ENCODE measurements around the gene ABHD15. TPM values are rescaled to one million over a fixed set of nuclear protein-coding genes. Genes with fewer than 3 reads are reported as not detected.

The ABHD15 gene
- total and polyA plus RNA-seq, 2 donors (not counting 3 experiments of a cell fraction or from before 2014, with no cell fraction given), result 3.8 to 5.6 TPM

- Histone ChIP-seq H2AFZ (ENCODE audit: low read depth, low read length) (no peak overlapping the region), H3K9ac (replicated peaks; ENCODE audit: extremely low read depth, insufficient read depth, low read length) (no peak overlapping the region), H3K4me3 (replicated peaks in 1 of 3; ENCODE audit: insufficient read depth in 1 of 3, low read depth in 1 of 3, low read length in 3 of 3) (no peak overlapping the region), H3K4me2 (ENCODE audit: insufficient read depth, low read length) (no peak overlapping the region), H3K9me3 (replicated peaks; ENCODE audit: control insufficient read depth, insufficient read depth, low read length) (no peaks in the 10 kb centered on the region), H3K27me3 (ENCODE audit: control insufficient read depth in 2 of 2, insufficient read depth in 2 of 2, low read length in 2 of 2) (no peaks in the 10 kb centered on the region), H3K27ac (ENCODE audit: insufficient read depth, low read depth, low read length) (no peak overlapping the region), H4K20me1 (replicated peaks; ENCODE audit: control insufficient read depth, extremely low read depth, insufficient read depth, low read length) (no peaks in the 10 kb centered on the region), H3K4me1 (ENCODE audit: control insufficient read depth, extremely low read depth, insufficient read depth, low read length) (no peaks in the 10 kb centered on the region), H3K9me1 (replicated peaks; ENCODE audit: control insufficient read depth, extremely low read depth, insufficient read depth, low read length) (no peaks in the 10 kb centered on the region), H3K36me3 (ENCODE audit: control insufficient read depth in 2 of 2, extremely low read depth in 1 of 2, insufficient read depth in 2 of 2, low read length in 2 of 2) (peaks cover 0 to 13% of the 10 kb centered on the region in 2 experiments), H3K79me2 (ENCODE audit: control insufficient read depth, insufficient read depth, low read length) (no peaks in the 10 kb centered on the region)
- FAIRE-seq (no peak), DNase-seq (ENCODE audit: low read depth, low spot score) (no peak)
- no TSS peak for BruUV-seq (replicated peaks)
- intact Hi-C loops (cut with micrococcal nuclease), result no loop called here
- ChIA-PET CTCF (interaction anchor here (1.2 to 5.8 kb wide), 3 partner anchors 10 to 164 kb away, joined by 3 to 119 read pairs (median 7); no protein-coding TSS in a partner anchor), POLR2A (no interaction called here)
- TF ChIP-seq FOS (IDR thresholded peaks at IDR 0.05; ENCODE audit: borderline replicate concordance, insufficient read depth, low read length) (no peak), CTCF (IDR thresholded peaks at IDR 0.05; ENCODE audit: extremely low read depth in 1 of 2, insufficient read depth in 1 of 2, low read depth in 1 of 2, low read length in 2 of 2) (no peak), MAX (IDR thresholded peaks at IDR 0.05; ENCODE audit: insufficient read depth, insufficient read length) (no peak), POLR2AphosphoS5 (IDR thresholded peaks at IDR 0.05; ENCODE audit: insufficient read depth, low read depth, low read length) (no peak)
- dilution Hi-C loops (cut with MboI; ENCODE audit: extremely low pct_ligation_motif_present, low sequenced_read_pairs), result no loop called here
Measured at GRCh38 chr17:29533976-29534375, 32.9 kb downstream of the ABHD15 start.

GRCh38 chr17:29526322-29526721 is 40.5 kb downstream of the ABHD15 start:
- ChIA-PET POLR2A (no interaction called here), CTCF (interaction anchor here (1.9 kb wide), 2 partner anchors 11 to 156 kb away, joined by 8 to 10 read pairs; no protein-coding TSS in a partner anchor)
- Histone ChIP-seq H4K20me1 (replicated peaks; ENCODE audit: control insufficient read depth, extremely low read depth, insufficient read depth, low read length) (no peaks in the 10 kb centered on the region), H3K27ac (ENCODE audit: insufficient read depth, low read depth, low read length) (no peak overlapping the region), H3K4me3 (replicated peaks in 1 of 3; ENCODE audit: insufficient read depth in 1 of 3, low read depth in 1 of 3, low read length in 3 of 3) (no peak overlapping the region), H3K36me3 (ENCODE audit: control insufficient read depth in 2 of 2, extremely low read depth in 1 of 2, insufficient read depth in 2 of 2, low read length in 2 of 2) (peaks cover 7% of the 10 kb centered on the region in 2 experiments), H3K27me3 (ENCODE audit: control insufficient read depth in 2 of 2, insufficient read depth in 2 of 2, low read length in 2 of 2) (no peaks in the 10 kb centered on the region), H3K4me2 (ENCODE audit: insufficient read depth, low read length) (no peak overlapping the region), H3K4me1 (ENCODE audit: control insufficient read depth, extremely low read depth, insufficient read depth, low read length) (no peaks in the 10 kb centered on the region), H2AFZ (ENCODE audit: low read depth, low read length) (no peak overlapping the region), H3K9me1 (replicated peaks; ENCODE audit: control insufficient read depth, extremely low read depth, insufficient read depth, low read length) (no peaks in the 10 kb centered on the region), H3K79me2 (ENCODE audit: control insufficient read depth, insufficient read depth, low read length) (no peaks in the 10 kb centered on the region), H3K9ac (replicated peaks; ENCODE audit: extremely low read depth, insufficient read depth, low read length) (no peak overlapping the region), H3K9me3 (replicated peaks; ENCODE audit: control insufficient read depth, insufficient read depth, low read length) (no peaks in the 10 kb centered on the region)
- DNase-seq (ENCODE audit: low read depth, low spot score), result no peak
- FAIRE-seq, result no peak
- TF ChIP-seq MAX (IDR thresholded peaks at IDR 0.05; ENCODE audit: insufficient read depth, insufficient read length) (no peak), FOS (IDR thresholded peaks at IDR 0.05; ENCODE audit: borderline replicate concordance, insufficient read depth, low read length) (no peak), EZH2 (IDR thresholded peaks at IDR 0.05; ENCODE audit: borderline replicate concordance, low read depth, low read length, severe bottlenecking) (no peak), POLR2A (IDR thresholded peaks at IDR 0.05; ENCODE audit: low read depth, low read length) (no peak), GATA2 (IDR thresholded peaks at IDR 0.05; ENCODE audit: insufficient read depth, insufficient read length, low read depth, low read length) (no peak), JUN (IDR thresholded peaks at IDR 0.05; ENCODE audit: borderline replicate concordance, insufficient read depth, insufficient read length, low read depth) (no peak), MYC (IDR thresholded peaks at IDR 0.05; ENCODE audit: low read depth, low read length) (no peak), POLR2AphosphoS5 (IDR thresholded peaks at IDR 0.05; ENCODE audit: insufficient read depth, low read depth, low read length) (no peak), CTCF (IDR thresholded peaks at IDR 0.05; ENCODE audit: extremely low read depth in 1 of 2, insufficient read depth in 1 of 2, low read depth in 1 of 2, low read length in 2 of 2) (no peak)
- intact Hi-C loops (cut with micrococcal nuclease) (no loop called here), dilution Hi-C loops (cut with MboI; ENCODE audit: extremely low pct_ligation_motif_present, low sequenced_read_pairs) (no loop called here)
- no TSS peak for BruUV-seq (replicated peaks)

Measured in endothelial cell of umbilical vein (primary cell).